ENCODE measurements around the gene LMBRD1. TPM values are rescaled to one million over a fixed set of nuclear protein-coding genes. Genes with fewer than 3 reads are reported as not detected.

Gene LMBRD1
- polyA plus RNA-seq, 1 of the 3 experiments (the other 2 are of a cell fraction): 6.5 TPM

- TF ChIP-seq POLR2AphosphoS5 (IDR thresholded peaks at IDR 0.05; ENCODE audit: low read depth, low read length) (no peak), TEAD4 (IDR thresholded peaks at IDR 0.05; ENCODE audit: borderline replicate concordance, insufficient read depth) (no peak), SMC3 (IDR thresholded peaks at IDR 0.05; ENCODE audit: low read depth, low read length) (no peak), RAD21 (IDR thresholded peaks at IDR 0.05; ENCODE audit: low read length) (no peak), MEF2A (IDR thresholded peaks at IDR 0.05; ENCODE audit: borderline replicate concordance, low read depth) (no peak)
These were observed 19.8 kb upstream of the LMBRD1 start (continued) for GRCh38 chr6:69816569-69816968.

- Histone ChIP-seq H2AFZ (ENCODE audit: low read depth) (no peak overlapping the region), H3K4me2 (no peak overlapping the region), H3K4me3 (ENCODE audit: low read depth in 2 of 2, low read length in 1 of 2) (no peak overlapping the region), H3K27me3 (ENCODE audit: insufficient read depth) (no peaks in the 10 kb centered on the region), H3F3A (replicated peaks; ENCODE audit: insufficient read depth) (no peaks in the 10 kb centered on the region), H3K36me3 (replicated peaks in 1 of 2; ENCODE audit: control insufficient read depth in 1 of 2, insufficient read depth in 2 of 2, low read length in 1 of 2) (no peaks in the 10 kb centered on the region), H3K79me2 (ENCODE audit: insufficient read depth) (no peaks in the 10 kb centered on the region), H3K27ac (ENCODE audit: low read depth in 2 of 2, low read length in 1 of 2) (no peak overlapping the region), H3K9me2 (no peaks in the 10 kb centered on the region), H3K9me3 (no peaks in the 10 kb centered on the region), H4K20me1 (ENCODE audit: insufficient read depth) (no peaks in the 10 kb centered on the region), H3K9ac (no peak overlapping the region), H3K4me1 (ENCODE audit: control insufficient read depth in 1 of 2, insufficient read depth in 2 of 2, low read depth in 1 of 2, low read length in 1 of 2) (no peaks in the 10 kb centered on the region; a peak in 1 of 4 replicates)
- no peak for DNase-seq
- TF ChIP-seq TAF1 (IDR thresholded peaks at IDR 0.05; ENCODE audit: borderline replicate concordance, low read depth, low read length) (no peak), EP300 (IDR thresholded peaks at IDR 0.05; ENCODE audit: borderline replicate concordance in 1 of 2, low read depth in 1 of 2, low read length in 1 of 2) (no peak), GABPA (IDR thresholded peaks at IDR 0.05; ENCODE audit: low read depth) (no peak), MAX (IDR thresholded peaks at IDR 0.05; ENCODE audit: low read depth) (no peak), JUND (IDR thresholded peaks at IDR 0.05) (no peak), NFIC (IDR thresholded peaks at IDR 0.05; ENCODE audit: borderline replicate concordance) (no peak), MEF2A (IDR thresholded peaks at IDR 0.05; ENCODE audit: borderline replicate concordance, low read depth) (no peak), NRF1 (IDR thresholded peaks at IDR 0.05; ENCODE audit: low read depth, low read length) (no peak), CTCF (IDR thresholded peaks at IDR 0.05) (no peak), RAD21 (IDR thresholded peaks at IDR 0.05; ENCODE audit: low read length) (no peak), USF2 (IDR thresholded peaks at IDR 0.05; ENCODE audit: borderline replicate concordance, low read depth, low read length) (no peak)
- WGBS (ENCODE audit: low lambda C conversion rate): 93% methylated on average over 1 of the region's 1 CpG
- CTCF ChIA-PET: interaction anchor here (0.8 to 1.7 kb wide), 3 partner anchors 19 to 553 kb away, joined by 3 to 7 read pairs (median 5); partner anchors contain the start of gene LMBRD1
- POLR2A ChIA-PET: no interaction called here
These were observed 19.2 kb upstream of the LMBRD1 start for GRCh38 chr6:69816026-69816425.
